ENCODE data around the gene TMEM150B. TPM values are rescaled to one million over a fixed set of nuclear protein-coding genes. Genes with fewer than 3 reads are reported as not detected.
A peak's percentile ranks its signal among the peaks of the same experiment; 100 is the strongest.

Gene TMEM150B
- total RNA-seq, 4 donors from 2014 or later = 5.6 to 26.7 (median 16.6) TPM

- no peak for ATAC-seq (ENCODE audit: low FRiP score)
- DNase-seq (ENCODE audit: low spot score) = no peak
- TF ChIP-seq CTCF (IDR thresholded peaks at IDR 0.05) = no peak
Observed at GRCh38 chr19:55362174-55362989, 37.2 kb upstream of the TMEM150B start.

- TF ChIP-seq CTCF (IDR thresholded peaks at IDR 0.05) = no peak
- no peak for ATAC-seq (ENCODE audit: low FRiP score)
- DNase-seq (ENCODE audit: low spot score) = no peak
Observed at GRCh38 chr19:55360902-55361301, 35.8 kb upstream of the TMEM150B start.

- ATAC-seq (ENCODE audit: low FRiP score) (peak; percentile 28), DNase-seq (ENCODE audit: low spot score) (no peak)
- TF ChIP-seq CTCF (IDR thresholded peaks at IDR 0.05) = no peak
Observed at GRCh38 chr19:55358943-55359908, 34.1 kb upstream of the TMEM150B start.

DNA sequence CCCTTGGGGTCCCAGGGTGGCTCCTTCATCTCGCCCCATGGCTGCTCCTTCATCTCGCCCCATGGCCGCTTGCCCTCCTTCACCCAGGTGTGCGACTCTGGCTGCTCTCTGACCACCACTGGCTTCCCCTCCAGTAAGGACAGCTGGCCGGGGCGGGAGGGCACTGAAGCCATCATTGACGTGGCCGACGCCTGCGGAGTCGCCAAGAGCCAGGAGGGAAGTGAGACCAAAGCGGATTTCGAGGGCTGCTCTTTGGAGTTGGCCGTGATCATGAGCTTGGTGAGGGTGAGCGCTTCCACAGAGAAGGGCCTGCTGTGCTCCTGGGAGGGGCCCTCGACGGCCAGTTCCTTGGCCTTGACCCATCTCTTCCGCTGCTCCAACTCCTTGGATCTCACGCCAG is 33.4 kb upstream of the TMEM150B start:
- no peak for DNase-seq (ENCODE audit: low spot score)
- no peak for ATAC-seq (ENCODE audit: low FRiP score)
- TF ChIP-seq CTCF (IDR thresholded peaks at IDR 0.05) = no peak

- DNase-seq (ENCODE audit: low spot score) (no peak), ATAC-seq (ENCODE audit: low FRiP score) (peak; percentile 33)
- TF ChIP-seq CTCF (IDR thresholded peaks at IDR 0.05) = no peak
Observed at GRCh38 chr19:55355213-55355821, 30.2 kb upstream of the TMEM150B start.

GRCh38 chr19:55354698-55355212 is 29.6 kb upstream of the TMEM150B start, which contains the start of gene COX6B2:
TSS of gene COX6B2 (minus strand) at chr19:55354719. CDS start at chr19:55354521, 198 bp downstream.
- ATAC-seq (ENCODE audit: low FRiP score) = no peak
- TF ChIP-seq CTCF (IDR thresholded peaks at IDR 0.05) = no peak
- no peak for DNase-seq (ENCODE audit: low spot score)
